ENCODE measurements around the gene OBP2A.

OBP2A gene

DNA sequence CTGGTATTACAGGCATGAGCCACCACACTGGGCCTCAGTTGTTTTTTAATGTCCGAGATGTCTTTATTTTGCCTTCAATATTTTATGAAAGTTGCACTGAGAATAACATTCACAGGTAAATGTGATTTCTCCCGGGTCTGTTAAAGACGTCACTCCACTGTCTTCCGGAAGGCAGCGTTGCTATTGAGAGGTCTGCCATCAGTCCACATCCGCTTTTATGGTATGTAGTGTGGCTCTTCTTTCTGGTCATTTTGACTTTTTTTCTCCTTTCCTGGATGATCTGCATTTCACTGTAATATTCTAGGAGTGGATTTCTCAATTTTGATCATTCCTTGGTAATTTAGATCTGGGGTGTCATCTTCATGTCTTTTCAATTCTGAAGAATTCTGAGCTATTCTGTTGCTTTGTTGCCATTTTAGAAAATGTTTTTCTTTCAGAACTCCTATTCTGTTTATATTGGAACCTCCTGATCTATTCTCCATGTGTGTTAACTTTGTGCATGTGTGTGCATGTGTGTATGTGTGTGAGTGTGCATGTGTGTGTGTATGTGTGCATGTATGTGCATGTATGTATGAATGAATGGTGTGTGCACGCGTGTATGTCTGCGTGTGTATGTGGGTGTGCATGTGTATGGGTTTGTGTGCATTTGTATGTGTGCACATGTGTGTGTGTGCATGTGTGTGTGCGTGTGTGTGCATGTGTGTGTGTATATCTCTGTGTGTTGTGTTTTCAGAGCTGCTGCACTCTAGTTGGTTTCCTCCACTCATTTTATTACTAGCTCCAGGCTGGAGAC, 26.6 kb upstream of the OBP2A start:
- no peak for TF ChIP-seq CTCF (conservative IDR thresholded peaks at IDR 0.05; ENCODE audit: low read depth, low read length)
- DNase-seq (ENCODE audit: low read depth) = no peak
- H3K4me3 ChIP-seq (ENCODE audit: low read depth, low read length) = no peak overlapping the region

DNA sequence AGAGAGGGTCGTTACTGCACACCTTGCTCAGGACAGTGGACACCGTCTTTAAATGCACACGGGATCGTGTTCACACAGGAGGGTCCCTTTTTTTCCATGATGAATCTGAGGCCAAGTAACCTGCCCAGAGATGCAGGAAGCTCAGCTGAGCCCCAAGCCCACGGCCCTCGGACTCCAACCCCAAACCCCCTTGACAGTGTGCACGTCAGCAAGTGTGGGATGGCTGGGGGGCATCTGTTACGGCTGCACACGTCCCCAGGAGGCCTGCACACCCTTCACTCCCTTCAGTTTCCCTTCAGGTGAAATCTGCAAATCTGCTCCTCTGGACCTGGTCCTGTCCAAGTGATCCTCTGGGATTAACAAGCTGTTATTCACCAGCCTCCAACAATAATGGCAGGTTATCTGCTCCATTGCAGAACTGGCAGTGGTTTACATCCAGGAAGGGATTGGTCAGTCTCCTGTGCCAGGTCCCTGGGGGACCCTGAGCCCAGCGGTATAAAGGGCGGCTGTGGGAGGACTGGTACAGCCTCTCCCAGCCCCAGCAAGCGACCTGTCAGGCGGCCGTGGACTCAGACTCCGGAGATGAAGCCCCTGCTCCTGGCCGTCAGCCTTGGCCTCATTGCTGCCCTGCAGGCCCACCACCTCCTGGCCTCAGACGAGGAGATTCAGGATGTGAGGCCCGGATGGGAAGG, 24.9 kb upstream of the OBP2A start, which contains the start of gene LCN1:
Gene LCN1, plus strand, starts transcription at position 525 of the 692 bp plus-strand sequence. Its CDS starts 58 bp downstream, at position 583.
- DNase-seq (ENCODE audit: low read depth) = no peak
- H3K4me3 ChIP-seq (ENCODE audit: low read depth, low read length) = no peak within 1 kb of the TSS
- no peak for TF ChIP-seq CTCF (conservative IDR thresholded peaks at IDR 0.05; ENCODE audit: low read depth, low read length)

GRCh38 chr9:135521608-135522095, 24.3 kb upstream of the OBP2A start:
- no peak overlapping the region for H3K4me3 ChIP-seq (ENCODE audit: low read depth, low read length)
- no peak for DNase-seq (ENCODE audit: low read depth)
- no peak for TF ChIP-seq CTCF (conservative IDR thresholded peaks at IDR 0.05; ENCODE audit: low read depth, low read length)

GRCh38 chr9:135522137-135522877, 23.6 kb upstream of the OBP2A start:
- no peak for TF ChIP-seq CTCF (conservative IDR thresholded peaks at IDR 0.05; ENCODE audit: low read depth, low read length)
- no peak overlapping the region for H3K4me3 ChIP-seq (ENCODE audit: low read depth, low read length)
- no peak for DNase-seq (ENCODE audit: low read depth)

DNA sequence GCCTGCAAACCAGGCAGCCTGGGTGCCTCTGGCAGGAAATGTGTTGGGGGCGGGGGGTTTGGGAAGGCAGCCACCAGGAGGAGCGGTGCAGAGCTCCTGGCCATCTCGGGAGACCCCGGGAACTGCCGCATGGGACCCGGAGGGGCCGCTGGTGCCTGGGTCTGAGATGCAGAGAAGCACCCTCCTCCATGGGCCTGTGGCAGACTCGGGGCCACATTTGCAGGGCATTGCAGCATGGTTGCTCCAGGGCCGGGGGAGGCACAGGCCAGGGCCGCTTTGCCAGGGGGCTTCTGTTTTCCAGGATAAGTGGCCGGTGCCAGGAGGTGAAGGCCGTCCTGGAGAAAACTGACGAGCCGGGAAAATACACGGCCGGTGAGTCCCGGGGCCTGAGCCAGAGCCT, 23.0 kb upstream of the OBP2A start:
- no peak for TF ChIP-seq CTCF (conservative IDR thresholded peaks at IDR 0.05; ENCODE audit: low read depth, low read length)
- no peak for DNase-seq (ENCODE audit: low read depth)
- H3K4me3 ChIP-seq (ENCODE audit: low read depth, low read length) = no peak overlapping the region

- H3K4me3 ChIP-seq (ENCODE audit: low read depth, low read length) = no peak overlapping the region
- DNase-seq (ENCODE audit: low read depth) = no peak
- no peak for TF ChIP-seq CTCF (conservative IDR thresholded peaks at IDR 0.05; ENCODE audit: low read depth, low read length)
Observed at GRCh38 chr9:135523521-135524129, 22.3 kb upstream of the OBP2A start.
